RCC 7860 (cell line): ENCODE measurements around the gene RPS6KL1.

Source experiments
- DNase-seq: peaks from one replicate; pipeline ENCODE4 v3.0.0-alpha.2; 2015; ENCODE audit warnings: low spot score
- FAIRE-seq: peaks from 2 replicates; lab custom pipeline; 2012; peaks lifted over from hg19 to GRCh38; lab: Jason Lieb, UNC

The RPS6KL1 gene

GRCh38 chr14:74915826-74916225 is 7.2 kb downstream of the RPS6KL1 start:
- no peak for FAIRE-seq
- no peak for DNase-seq

GRCh38 chr14:74915426-74915825 is 7.6 kb downstream of the RPS6KL1 start:
- DNase-seq (no peak), FAIRE-seq (no peak)

- DNase-seq: no peak
- FAIRE-seq: no peak
These were observed 9.0 kb downstream of the RPS6KL1 start for GRCh38 chr14:74913986-74914573.

- no peak for FAIRE-seq
These were observed 9.6 kb downstream of the RPS6KL1 start for GRCh38 chr14:74913393-74913910.

GRCh38 chr14:74912801-74913200 is 10.3 kb downstream of the RPS6KL1 start:
- DNase-seq: no peak
- FAIRE-seq: no peak

More at GRCh38 chr14:74913393-74913910, 9.6 kb downstream of the RPS6KL1 start:
- DNase-seq: no peak

- no peak for DNase-seq
- FAIRE-seq: no peak
These were observed 10.9 kb downstream of the RPS6KL1 start for GRCh38 chr14:74912111-74912510.

- FAIRE-seq (no peak), DNase-seq (no peak)
These were observed 11.4 kb downstream of the RPS6KL1 start for GRCh38 chr14:74911704-74912103.

GRCh38 chr14:74911221-74911620 is 11.8 kb downstream of the RPS6KL1 start:
- DNase-seq: no peak
- no peak for FAIRE-seq

GRCh38 chr14:74910556-74910955 is 12.5 kb downstream of the RPS6KL1 start:
- DNase-seq (no peak), FAIRE-seq (no peak)

GRCh38 chr14:74909911-74910310 is 13.1 kb downstream of the RPS6KL1 start:
- DNase-seq (no peak), FAIRE-seq (no peak)

GRCh38 chr14:74909501-74909900 is 13.6 kb downstream of the RPS6KL1 start:
- DNase-seq: no peak
- FAIRE-seq: no peak

GRCh38 chr14:74908861-74909341 is 14.2 kb downstream of the RPS6KL1 start:
- FAIRE-seq (no peak), DNase-seq (no peak)

GRCh38 chr14:74907744-74908143 is 15.3 kb downstream of the RPS6KL1 start:
- DNase-seq (no peak), FAIRE-seq (no peak)

- no peak for DNase-seq
- no peak for FAIRE-seq
These were observed 16.0 kb downstream of the RPS6KL1 start for GRCh38 chr14:74906925-74907521.

GRCh38 chr14:74905595-74906142 is 17.4 kb downstream of the RPS6KL1 start:
- FAIRE-seq (no peak), DNase-seq (no peak)

- DNase-seq: no peak
- FAIRE-seq: no peak
These were observed 18.2 kb downstream of the RPS6KL1 start for GRCh38 chr14:74904635-74905503.

- DNase-seq: no peak
- FAIRE-seq: no peak
These were observed 19.9 kb downstream of the RPS6KL1 start for GRCh38 chr14:74902941-74903705.

GRCh38 chr14:74898694-74899093 is 24.4 kb downstream of the RPS6KL1 start:
- DNase-seq: no peak
- FAIRE-seq: no peak

- FAIRE-seq: no peak
These were observed 25.0 kb downstream of the RPS6KL1 start for GRCh38 chr14:74898083-74898482.

GRCh38 chr14:74897642-74898041 is 25.4 kb downstream of the RPS6KL1 start:
- DNase-seq (no peak), FAIRE-seq (no peak)

More at GRCh38 chr14:74898083-74898482, 25.0 kb downstream of the RPS6KL1 start:
- DNase-seq: no peak
